HG03175 (cell line): Measurements from ENCODE around the gene FBXW5.

Experiments
- ATAC-seq: cut with Tn5 transposase; IDR thresholded peaks from one replicate; pipeline ENCODE4 v1.9.1; 2021; ENCODE audit warnings: mild to moderate bottlenecking, moderate library complexity; ENCODE audit not compliant: unreplicated experiment

The FBXW5 gene

GRCh38 chr9:136913701-136914438 lies 30.7 kb downstream of the FBXW5 start:
- ATAC-seq, result no peak

- no peak for ATAC-seq
These were observed 33.7 kb downstream of the FBXW5 start for GRCh38 chr9:136910901-136911245.

DNA sequence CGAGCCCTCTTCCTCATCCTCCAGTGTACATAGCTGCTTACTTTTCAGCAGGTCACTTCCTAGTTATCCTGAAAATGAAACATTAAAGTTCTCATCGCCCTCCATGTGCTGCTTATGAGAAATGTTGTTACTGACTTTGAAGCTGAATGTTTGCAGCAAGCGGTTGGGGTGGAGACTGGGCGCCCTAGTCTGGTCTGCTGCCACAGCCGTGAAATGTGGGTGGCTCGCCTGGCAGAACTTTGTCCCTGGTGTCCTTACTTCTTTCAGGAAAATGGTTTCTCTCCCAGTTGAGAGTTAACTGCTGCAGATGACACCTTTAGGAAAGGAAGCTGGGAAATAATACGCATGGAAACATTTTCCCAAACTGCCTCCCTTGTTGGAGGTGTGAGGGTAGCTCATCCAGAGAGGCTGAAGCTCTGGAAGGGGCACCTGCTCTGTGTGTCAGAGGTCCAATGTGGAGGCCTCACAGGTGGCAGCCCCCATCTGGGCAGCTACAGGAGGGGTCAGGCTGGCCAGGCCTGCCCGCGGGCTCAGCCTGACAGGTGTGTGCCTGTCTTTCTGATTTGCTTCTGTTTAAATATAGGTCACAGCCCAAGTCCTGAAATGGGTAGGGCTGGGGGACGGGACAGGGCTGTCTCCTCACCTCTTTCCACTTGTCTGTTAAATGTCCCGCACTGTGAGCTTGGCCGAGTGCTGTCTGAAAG lies 34.2 kb downstream of the FBXW5 start:
- no peak for ATAC-seq

GRCh38 chr9:136907011-136907914 lies 37.3 kb downstream of the FBXW5 start:
- no peak for ATAC-seq

DNA sequence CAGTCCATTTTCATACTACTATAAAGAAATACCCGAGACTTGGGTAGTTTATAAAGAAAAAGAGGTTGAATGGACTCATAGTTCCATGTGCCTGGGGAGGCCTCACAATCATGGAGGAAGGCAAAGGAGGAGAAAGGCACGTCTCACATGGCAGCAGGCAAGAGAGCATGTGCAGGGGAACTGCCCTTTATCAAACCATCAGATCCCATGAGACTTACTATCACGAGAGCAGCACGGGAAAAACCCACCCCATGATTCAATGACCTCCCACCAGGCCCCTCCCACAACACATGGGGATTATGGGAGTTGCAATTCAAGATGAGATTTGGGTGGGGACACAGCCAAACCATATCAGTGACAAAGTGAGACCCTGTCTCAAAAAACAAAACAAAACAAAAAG lies 38.3 kb downstream of the FBXW5 start:
- ATAC-seq, result no peak

DNA sequence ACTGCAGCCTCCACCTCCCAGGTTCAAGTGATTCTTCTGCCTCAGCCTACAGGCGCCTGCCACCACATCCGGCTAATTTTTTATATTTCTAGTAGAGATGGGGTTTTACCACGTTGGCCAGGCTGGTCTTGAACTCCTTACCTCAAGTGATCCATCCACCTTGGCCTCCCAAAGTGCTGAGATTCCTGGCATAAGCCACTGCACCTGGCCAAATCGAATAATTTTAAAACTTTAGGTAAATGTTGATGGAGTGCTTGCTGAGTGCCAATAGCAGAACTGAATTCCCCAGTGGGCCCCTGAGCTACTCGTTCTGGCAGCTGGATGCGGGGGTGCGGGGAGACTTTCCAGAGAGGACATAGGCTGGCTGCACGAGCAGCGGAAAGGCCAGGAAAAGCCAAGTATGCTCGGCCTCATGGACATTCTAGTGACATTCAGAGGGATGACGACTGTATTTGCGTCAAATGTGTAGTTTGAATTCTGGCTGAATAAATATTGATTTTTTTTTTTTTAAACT lies 41.4 kb downstream of the FBXW5 start:
- no peak for ATAC-seq

GRCh38 chr9:136902259-136902821 lies 42.2 kb downstream of the FBXW5 start:
- ATAC-seq, result peak; percentile 49

DNA sequence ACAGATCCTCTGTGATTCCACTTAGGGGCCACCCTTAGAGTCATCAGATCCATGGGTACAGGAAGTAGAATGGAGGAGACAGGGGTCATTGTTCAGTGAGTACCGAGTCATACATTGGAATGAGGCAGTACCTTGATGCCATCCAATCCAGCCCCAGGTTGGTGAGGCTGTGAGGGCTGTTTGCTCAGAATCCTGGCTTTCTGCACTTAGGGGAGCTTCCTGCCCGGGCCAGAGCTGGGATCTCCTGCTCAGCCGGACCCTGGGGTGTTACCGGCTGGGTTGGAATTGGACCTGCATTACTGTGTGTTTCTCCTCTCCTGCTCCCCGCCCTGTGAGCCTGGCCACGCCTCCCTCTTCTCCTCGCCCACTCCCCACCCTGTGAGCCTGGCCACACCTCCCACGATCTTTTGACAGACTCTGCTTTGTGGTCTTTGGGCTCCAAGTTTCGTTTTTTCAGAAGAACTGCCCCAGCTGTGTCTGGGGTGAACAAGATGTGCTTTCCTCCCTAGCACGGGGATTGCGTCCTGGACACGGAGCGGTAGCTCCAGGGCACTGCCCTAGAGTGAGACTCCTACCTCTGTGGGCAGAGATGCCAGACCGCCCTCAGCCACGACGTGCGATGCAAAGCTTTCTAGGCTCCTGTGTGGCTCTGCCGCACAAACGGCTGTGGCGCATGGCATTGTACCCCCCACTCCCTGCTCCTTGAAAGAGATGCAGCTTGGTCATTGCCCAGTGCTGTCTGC lies 42.9 kb downstream of the FBXW5 start:
- ATAC-seq, result peak; percentile 69

- ATAC-seq, result no peak
These were observed 43.5 kb downstream of the FBXW5 start for GRCh38 chr9:136900988-136901515.

DNA sequence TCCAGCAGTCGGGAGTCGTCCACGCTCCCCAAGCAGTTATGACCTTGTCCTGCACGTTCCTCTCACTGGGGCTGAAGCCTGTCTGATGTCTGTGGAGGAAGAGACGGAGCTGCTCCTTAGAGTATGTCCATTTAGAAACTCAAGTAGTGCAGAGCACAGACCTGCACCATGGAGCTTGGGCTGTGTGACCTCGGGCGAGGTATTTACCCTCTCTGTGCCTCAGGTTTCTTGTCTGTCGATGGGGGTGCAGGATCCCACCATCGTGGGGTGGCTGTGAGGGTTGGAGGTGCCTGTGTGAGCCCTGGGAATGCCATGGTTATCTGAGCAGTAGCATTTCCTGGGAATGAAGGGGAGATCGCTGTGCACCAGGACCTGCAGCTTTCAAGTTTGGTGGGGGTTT lies 44.0 kb downstream of the FBXW5 start:
- ATAC-seq, result no peak

- ATAC-seq, result no peak
These were observed 45.3 kb downstream of the FBXW5 start for GRCh38 chr9:136899196-136899595.

- ATAC-seq, result no peak
These were observed 45.9 kb downstream of the FBXW5 start for GRCh38 chr9:136898483-136899100.

GRCh38 chr9:136896027-136896426 lies 48.5 kb downstream of the FBXW5 start:
- ATAC-seq, result no peak

- ATAC-seq, result no peak
These were observed 53.9 kb downstream of the FBXW5 start for GRCh38 chr9:136890661-136891060.
